SK-N-SH (cell line): Measurements from ENCODE around the gene TMSB10.

Experiments
- CTCF ChIP-seq: fragments of 200-600 bp; sonication (generic); IDR thresholded peaks from 2 replicates; pipeline ENCODE4 v1.6.1; 2017; ENCODE audit warnings: antibody characterized with exemption, mild to moderate bottlenecking, moderate library complexity
- EP300 ChIP-seq, 2 experiments: IDR thresholded peaks; 2 replicates each; pipeline versions ENCODE4 v1.4.0 to v1.6.1; 2012; ENCODE audit warnings: borderline replicate concordance in 1 of 2, low read depth in 1 of 2, low read length in 1 of 2
- EZH2phosphoT487 ChIP-seq: fragments of 200-600 bp; sonication (generic); IDR thresholded peaks from 2 replicates; pipeline ENCODE4 v1.6.1; 2017; ENCODE audit warnings: low read depth, mixed run types, mild to moderate bottlenecking, antibody characterized with exemption, moderate library complexity, borderline replicate concordance
- GATA2 ChIP-seq: sonication (generic); formaldehyde crosslinking; IDR thresholded peaks from 2 replicates; pipeline ENCODE4 v1.5.0; 2020; ENCODE audit warnings: mild to moderate bottlenecking, missing genetic modification reagents
- JUND ChIP-seq: IDR thresholded peaks from 2 replicates; pipeline ENCODE4 v1.4.0; 2012
- MAX ChIP-seq: IDR thresholded peaks from 2 replicates; pipeline ENCODE4 v1.4.0; 2012; ENCODE audit warnings: low read depth
- NFIC ChIP-seq: IDR thresholded peaks from 2 replicates; pipeline ENCODE4 v1.4.0; 2012; ENCODE audit warnings: borderline replicate concordance
- NRF1 ChIP-seq: IDR thresholded peaks from 2 replicates; pipeline ENCODE4 v1.6.1; 2012; ENCODE audit warnings: low read depth, mild to moderate bottlenecking, low read length
- POLR2AphosphoS5 ChIP-seq: IDR thresholded peaks from 2 replicates; pipeline ENCODE4 v1.6.1; 2012; ENCODE audit warnings: low read depth, low read length
- TAF1 ChIP-seq: IDR thresholded peaks from 2 replicates; pipeline ENCODE4 v1.6.1; 2012; ENCODE audit warnings: low read depth, mild to moderate bottlenecking, low read length, moderate library complexity, borderline replicate concordance
- TEAD4 ChIP-seq: IDR thresholded peaks from 2 replicates; pipeline ENCODE4 v1.4.0; 2012; ENCODE audit warnings: mild to moderate bottlenecking, borderline replicate concordance; ENCODE audit not compliant: insufficient read depth
- TF ChIP-seq, protein P1 (sequence below): IDR thresholded peaks from 2 replicates; pipeline ENCODE4 v1.4.0; 2012; ENCODE audit warnings: low read depth, borderline replicate concordance
- TF ChIP-seq, protein P2 (sequence below): IDR thresholded peaks from 2 replicates; pipeline ENCODE4 v1.4.0; 2012; ENCODE audit warnings: low read depth, borderline replicate concordance

DNA sequence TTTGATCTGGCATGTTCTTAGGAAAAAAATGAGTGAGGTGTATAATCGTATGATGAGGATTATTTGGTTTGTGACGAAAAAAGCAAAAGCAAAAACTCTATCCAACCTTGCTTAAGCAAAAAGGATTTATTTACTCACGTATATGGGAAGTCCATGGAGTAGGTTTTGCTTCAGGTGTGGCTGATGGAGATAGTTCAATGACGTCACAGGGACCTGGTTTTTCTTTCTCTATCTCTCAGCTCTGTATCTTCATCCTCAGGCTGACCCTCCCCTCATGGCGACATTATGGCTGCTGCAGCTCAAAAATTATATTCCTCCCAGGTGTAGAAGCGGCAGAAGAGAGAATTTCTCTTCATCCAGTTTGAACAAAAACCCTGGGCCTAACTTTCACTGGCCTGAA, 8.9 kb downstream of the TMSB10 start:
- TF ChIP-seq, protein P1, sequence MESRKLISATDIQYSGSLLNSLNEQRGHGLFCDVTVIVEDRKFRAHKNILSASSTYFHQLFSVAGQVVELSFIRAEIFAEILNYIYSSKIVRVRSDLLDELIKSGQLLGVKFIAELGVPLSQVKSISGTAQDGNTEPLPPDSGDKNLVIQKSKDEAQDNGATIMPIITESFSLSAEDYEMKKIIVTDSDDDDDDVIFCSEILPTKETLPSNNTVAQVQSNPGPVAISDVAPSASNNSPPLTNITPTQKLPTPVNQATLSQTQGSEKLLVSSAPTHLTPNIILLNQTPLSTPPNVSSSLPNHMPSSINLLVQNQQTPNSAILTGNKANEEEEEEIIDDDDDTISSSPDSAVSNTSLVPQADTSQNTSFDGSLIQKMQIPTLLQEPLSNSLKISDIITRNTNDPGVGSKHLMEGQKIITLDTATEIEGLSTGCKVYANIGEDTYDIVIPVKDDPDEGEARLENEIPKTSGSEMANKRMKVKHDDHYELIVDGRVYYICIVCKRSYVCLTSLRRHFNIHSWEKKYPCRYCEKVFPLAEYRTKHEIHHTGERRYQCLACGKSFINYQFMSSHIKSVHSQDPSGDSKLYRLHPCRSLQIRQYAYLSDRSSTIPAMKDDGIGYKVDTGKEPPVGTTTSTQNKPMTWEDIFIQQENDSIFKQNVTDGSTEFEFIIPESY = no peak
- no peak for TF ChIP-seq CTCF
- no peak for TF ChIP-seq NFIC
- no peak for TF ChIP-seq MAX
- TF ChIP-seq, protein P2, sequence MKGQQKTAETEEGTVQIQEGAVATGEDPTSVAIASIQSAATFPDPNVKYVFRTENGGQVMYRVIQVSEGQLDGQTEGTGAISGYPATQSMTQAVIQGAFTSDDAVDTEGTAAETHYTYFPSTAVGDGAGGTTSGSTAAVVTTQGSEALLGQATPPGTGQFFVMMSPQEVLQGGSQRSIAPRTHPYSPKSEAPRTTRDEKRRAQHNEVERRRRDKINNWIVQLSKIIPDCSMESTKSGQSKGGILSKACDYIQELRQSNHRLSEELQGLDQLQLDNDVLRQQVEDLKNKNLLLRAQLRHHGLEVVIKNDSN = no peak
- no peak for TF ChIP-seq EP300 (IDR thresholded peaks at IDR 0.05; ENCODE audit: borderline replicate concordance in 1 of 2, low read depth in 1 of 2, low read length in 1 of 2)
- no peak for TF ChIP-seq POLR2AphosphoS5
- TF ChIP-seq JUND = no peak
- TF ChIP-seq EZH2phosphoT487 = no peak
- TF ChIP-seq TEAD4 = no peak
- no peak for TF ChIP-seq GATA2
- no peak for TF ChIP-seq TAF1
- no peak for TF ChIP-seq NRF1
